B cell (primary cell): ENCODE measurements around the gene ADAMTS19. TPM values are rescaled to one million over a fixed set of nuclear protein-coding genes. Genes with fewer than 3 reads are reported as not detected.
"Not testable (repeated sequence)": the region's sequence is repeated elsewhere in the genome, so short reads cannot be mapped to it uniquely, and the experiment has no call there.

Experiments
- ATAC-seq: fragments of 200-7000 bp; cut with Tn5 transposase; one replicate; pipeline ENCODE4 v1.10.0; 2021; ENCODE audit warnings: low read depth, mild to moderate bottlenecking, moderate number of reproducible peaks, moderate library complexity
- CTCF ChIA-PET: fragments of 350-600 bp; sonication (Branson Sonifier 250); formaldehyde crosslinking; loops from one replicate; lab custom pipeline; 2021; ENCODE audit warnings: antibody characterized with exemption, inconsistent platforms; lab: Charles Lee
- POLR2A ChIA-PET: fragments of 350-600 bp; sonication (Branson Sonifier 250); formaldehyde crosslinking; loops from one replicate; lab custom pipeline; 2021; ENCODE audit warnings: antibody characterized with exemption; lab: Charles Lee
- DNase-seq: peaks from one replicate; pipeline ENCODE4 v3.0.0; 2013
- H2AFZ ChIP-seq: 2 replicates; pipeline ENCODE4 v1.6.1; 2012; ENCODE audit warnings: mild to moderate bottlenecking, low read depth, low read length; ENCODE audit not compliant: insufficient read depth, poor library complexity, severe bottlenecking
- H3K27ac ChIP-seq, 2 donors: 1 replicate in 1 of 2; 2 replicates in 1 of 2; pipeline ENCODE4 v1.5.1; 2012 to 2013; ENCODE audit warnings: low read length in 2 of 2, mild to moderate bottlenecking in 2 of 2, moderate library complexity in 1 of 2
- H3K27me3 ChIP-seq, 4 experiments: fragments of 200-600 bp in 1 of 4; sonication (generic) in 1 of 4; replicated peaks in 1 of 4; 1 replicate in 2 of 4; 2 replicates in 2 of 4; pipeline versions ENCODE4 v1.6.1 to v1.7.0; 2013 to 2016; ENCODE audit warnings: low read length in 3 of 4, mild to moderate bottlenecking in 2 of 4, mixed read lengths in 1 of 4, moderate library complexity in 1 of 4; ENCODE audit not compliant: insufficient read depth in 4 of 4, control insufficient read depth in 3 of 4; ENCODE audit errors: control extremely low read depth in 1 of 4
- H3K36me3 ChIP-seq, 2 experiments: replicated peaks in 1 of 2; 1 replicate in 1 of 2; 2 replicates in 1 of 2; pipeline versions ENCODE4 v1.6.1 to v1.7.1; 2013; ENCODE audit warnings: low read length in 1 of 2; ENCODE audit not compliant: insufficient read depth in 2 of 2, control insufficient read depth in 1 of 2; ENCODE audit errors: control extremely low read depth in 1 of 2, extremely low read depth in 1 of 2
- H3K4me1 ChIP-seq, 2 donors: fragments of 200-600 bp in 1 of 2; sonication (generic) in 1 of 2; 1 replicate in 1 of 2; 2 replicates in 1 of 2; pipeline versions ENCODE4 v1.5.1 to v1.6.1; 2013 to 2017; ENCODE audit warnings: low read length in 2 of 2; ENCODE audit not compliant: control insufficient read depth in 2 of 2, insufficient read depth in 2 of 2
- H3K4me2 ChIP-seq: replicated peaks from 2 replicates; pipeline ENCODE3; 2012; ENCODE audit warnings: mild to moderate bottlenecking, low read depth, low read length; ENCODE audit not compliant: poor library complexity, severe bottlenecking
- H3K4me3 ChIP-seq, 5 experiments: fragments of 200-600 bp in 1 of 5; sonication (generic) in 1 of 5; 1 replicate in 3 of 5; 2 replicates in 2 of 5; pipeline versions ENCODE4 v1.5.1 to v1.7.0; 2011 to 2016; ENCODE audit warnings: low read length in 4 of 5, mild to moderate bottlenecking in 4 of 5, low read depth in 2 of 5, control low read depth in 1 of 5, moderate library complexity in 1 of 5; ENCODE audit not compliant: insufficient read depth in 1 of 5; ENCODE audit errors: control extremely low read depth in 1 of 5, extremely low read depth in 1 of 5
- H3K79me2 ChIP-seq: fragments of 200-600 bp; sonication (generic); one replicate; pipeline ENCODE4 v1.6.0; 2016; ENCODE audit warnings: low read length; ENCODE audit not compliant: control insufficient read depth, insufficient read depth
- H3K9ac ChIP-seq: fragments of 200-600 bp; sonication (generic); 2 replicates; pipeline ENCODE4 v1.6.1; 2017; ENCODE audit warnings: mild to moderate bottlenecking, low read length, moderate library complexity
- H3K9me3 ChIP-seq, 3 donors: one replicate each; pipeline versions ENCODE4 v1.6.1 to v1.7.1; 2013; ENCODE audit warnings: low read length in 2 of 3; ENCODE audit not compliant: control insufficient read depth in 2 of 3, insufficient read depth in 1 of 3; ENCODE audit errors: control extremely low read depth in 1 of 3
- H4K20me1 ChIP-seq: 2 replicates; pipeline ENCODE4 v1.6.0; 2012; ENCODE audit warnings: mild to moderate bottlenecking, low read length; ENCODE audit not compliant: insufficient read depth, control insufficient read depth, poor library complexity, severe bottlenecking
- H3K27ac Mint-ChIP-seq: one replicate; pipeline ENCODE4 v1.8.0; 2021; ENCODE audit warnings: mixed read lengths
- H3K27me3 Mint-ChIP-seq: one replicate; pipeline ENCODE4 v1.8.0; 2021; ENCODE audit warnings: mixed read lengths
- H3K4me1 Mint-ChIP-seq: one replicate; pipeline ENCODE4 v1.8.0; 2021; ENCODE audit warnings: mixed read lengths
- H3K4me3 Mint-ChIP-seq: one replicate; pipeline ENCODE4 v1.8.0; 2021; ENCODE audit warnings: mixed read lengths
- H3K9me3 Mint-ChIP-seq: one replicate; pipeline ENCODE4 v1.8.0; 2022; ENCODE audit warnings: mixed read lengths; ENCODE audit not compliant: insufficient read depth
- EZH2 ChIP-seq: IDR thresholded peaks from 2 replicates; pipeline ENCODE4 v1.6.1; 2012; ENCODE audit warnings: borderline replicate concordance, low read depth, mild to moderate bottlenecking, moderate library complexity, low read length; ENCODE audit not compliant: insufficient read depth, poor library complexity, severe bottlenecking
- WGBS: methylation state at CpG from one replicate; pipeline ENCODE4 v1.1.5; 2013; ENCODE audit warnings: missing lambda C conversion rate; ENCODE audit not compliant: insufficient coverage; 5-methylcytosine and 5-hydroxymethylcytosine counted together
- intact Hi-C: fragments of 100-400 bp; cut with micrococcal nuclease; formaldehyde crosslinking; loops from one replicate; pipeline ENCODE4 v1.10.0; 2022
- polyA plus RNA-seq: library from polyadenylated mRNA; depleted of rRNA; stranded (reverse); fragments of >200 nt; gene quantifications from 2 replicates; pipeline ENCODE4 v1.2.3, GENCODE V29; 2012
- total RNA-seq, 2 donors: library from RNA; stranded (reverse); fragments of 120-200 nt in 1 of 2; gene quantifications; 1 replicate in 1 of 2; 2 replicates in 1 of 2; pipeline versions ENCODE4 v1.2.3 to v1.2.4, GENCODE V29; 2013 to 2022
- TF ChIP-seq, protein P1 (sequence below): fragments of 200-600 bp; IDR thresholded peaks from one replicate; pipeline ENCODE4 v1.8.0; 2022; ENCODE audit warnings: antibody characterized with exemption, mild to moderate bottlenecking

ADAMTS19 gene
- total and polyA plus RNA-seq, 2 donors (not counting 1 experiment from before 2014, with no cell fraction given), result not detected

DNA sequence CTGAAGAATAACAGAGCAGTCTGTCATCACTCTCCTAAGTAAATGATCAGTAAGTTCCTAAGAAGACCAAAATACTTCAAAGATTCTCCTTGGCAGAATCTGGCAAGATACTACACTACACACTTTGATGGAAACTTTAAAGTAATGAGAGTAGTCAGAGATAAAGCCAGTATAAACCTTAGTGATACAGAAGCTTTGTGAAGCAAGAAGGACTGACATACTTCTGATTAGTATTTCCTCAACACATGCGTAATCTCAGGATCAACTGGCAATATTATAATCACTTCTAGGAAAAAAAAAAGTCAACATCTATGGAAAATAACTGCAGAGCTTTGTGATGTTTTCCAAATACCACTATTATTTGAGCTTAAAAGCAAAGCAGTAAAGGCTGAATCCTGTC is 34.0 kb upstream of the ADAMTS19 start:
- H3K4me2 ChIP-seq, result no peak overlapping the region
- H2AFZ ChIP-seq, result no peak overlapping the region
- intact Hi-C loops, result no loop called here
- no peak for DNase-seq
- no peaks in the 10 kb centered on the region for H3K9me3 Mint-ChIP-seq
- no peaks in the 10 kb centered on the region for H3K36me3 ChIP-seq
- ChIA-PET CTCF (no interaction called here), POLR2A (no interaction called here)
- H3K4me1 Mint-ChIP-seq, result no peaks in the 10 kb centered on the region
- no peaks in the 10 kb centered on the region for H3K79me2 ChIP-seq
- no CpG with 5 or more reads among the region's 1 CpG for WGBS
- H3K4me1 ChIP-seq, result no peaks in the 10 kb centered on the region
- H4K20me1 ChIP-seq, result no peaks in the 10 kb centered on the region
- no peak overlapping the region for H3K27ac ChIP-seq
- no peaks in the 10 kb centered on the region for H3K27me3 ChIP-seq
- no peak overlapping the region for H3K9ac ChIP-seq
- H3K4me3 ChIP-seq, result no peak overlapping the region
- no peaks in the 10 kb centered on the region for H3K9me3 ChIP-seq
- no peak for ATAC-seq
- H3K27ac Mint-ChIP-seq, result no peak overlapping the region
- H3K4me3 Mint-ChIP-seq, result no peak overlapping the region
- no peaks in the 10 kb centered on the region for H3K27me3 Mint-ChIP-seq
- TF ChIP-seq, protein P1, sequence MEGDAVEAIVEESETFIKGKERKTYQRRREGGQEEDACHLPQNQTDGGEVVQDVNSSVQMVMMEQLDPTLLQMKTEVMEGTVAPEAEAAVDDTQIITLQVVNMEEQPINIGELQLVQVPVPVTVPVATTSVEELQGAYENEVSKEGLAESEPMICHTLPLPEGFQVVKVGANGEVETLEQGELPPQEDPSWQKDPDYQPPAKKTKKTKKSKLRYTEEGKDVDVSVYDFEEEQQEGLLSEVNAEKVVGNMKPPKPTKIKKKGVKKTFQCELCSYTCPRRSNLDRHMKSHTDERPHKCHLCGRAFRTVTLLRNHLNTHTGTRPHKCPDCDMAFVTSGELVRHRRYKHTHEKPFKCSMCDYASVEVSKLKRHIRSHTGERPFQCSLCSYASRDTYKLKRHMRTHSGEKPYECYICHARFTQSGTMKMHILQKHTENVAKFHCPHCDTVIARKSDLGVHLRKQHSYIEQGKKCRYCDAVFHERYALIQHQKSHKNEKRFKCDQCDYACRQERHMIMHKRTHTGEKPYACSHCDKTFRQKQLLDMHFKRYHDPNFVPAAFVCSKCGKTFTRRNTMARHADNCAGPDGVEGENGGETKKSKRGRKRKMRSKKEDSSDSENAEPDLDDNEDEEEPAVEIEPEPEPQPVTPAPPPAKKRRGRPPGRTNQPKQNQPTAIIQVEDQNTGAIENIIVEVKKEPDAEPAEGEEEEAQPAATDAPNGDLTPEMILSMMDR, result no peak
- TF ChIP-seq EZH2, result no peak

DNA sequence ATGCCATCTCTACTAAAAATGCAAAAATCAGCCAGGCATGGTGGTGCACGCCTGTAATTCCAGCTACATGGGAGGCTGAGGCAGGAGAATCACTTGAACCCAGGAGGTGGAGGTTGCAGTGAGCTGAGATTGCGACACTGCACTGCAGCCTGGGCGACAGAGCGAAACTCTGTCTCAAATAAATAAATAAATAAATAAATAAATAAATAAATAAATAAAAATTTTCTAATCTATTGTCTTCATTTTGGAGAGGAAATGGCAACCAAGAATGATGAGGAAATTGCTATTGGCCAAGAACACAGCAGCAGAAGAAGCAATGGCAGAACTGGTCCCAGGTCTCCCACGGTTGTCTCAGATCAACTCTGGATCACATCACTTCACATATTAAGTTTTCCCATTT is 31.5 kb upstream of the ADAMTS19 start:
- H3K27ac Mint-ChIP-seq, H3K4me1 ChIP-seq, H2AFZ ChIP-seq, H3K9me3 ChIP-seq, intact Hi-C loops, H3K36me3 ChIP-seq, H3K9me3 Mint-ChIP-seq, H3K27me3 Mint-ChIP-seq, H3K27ac ChIP-seq, H3K4me3 Mint-ChIP-seq, CTCF ChIA-PET, H3K9ac ChIP-seq, H4K20me1 ChIP-seq, DNase-seq, H3K4me3 ChIP-seq, H3K79me2 ChIP-seq, H3K4me2 ChIP-seq, POLR2A ChIA-PET, H3K27me3 ChIP-seq, H3K4me1 Mint-ChIP-seq, ATAC-seq: not testable (repeated sequence)
- WGBS, result no CpG with 5 or more reads among the region's 5 CpGs
